ENCODE results near the gene C2orf76.
"Not testable (repeated sequence)": the region's sequence is repeated elsewhere in the genome, so short reads cannot be mapped to it uniquely, and the experiment has no call there.

Gene C2orf76

DNA sequence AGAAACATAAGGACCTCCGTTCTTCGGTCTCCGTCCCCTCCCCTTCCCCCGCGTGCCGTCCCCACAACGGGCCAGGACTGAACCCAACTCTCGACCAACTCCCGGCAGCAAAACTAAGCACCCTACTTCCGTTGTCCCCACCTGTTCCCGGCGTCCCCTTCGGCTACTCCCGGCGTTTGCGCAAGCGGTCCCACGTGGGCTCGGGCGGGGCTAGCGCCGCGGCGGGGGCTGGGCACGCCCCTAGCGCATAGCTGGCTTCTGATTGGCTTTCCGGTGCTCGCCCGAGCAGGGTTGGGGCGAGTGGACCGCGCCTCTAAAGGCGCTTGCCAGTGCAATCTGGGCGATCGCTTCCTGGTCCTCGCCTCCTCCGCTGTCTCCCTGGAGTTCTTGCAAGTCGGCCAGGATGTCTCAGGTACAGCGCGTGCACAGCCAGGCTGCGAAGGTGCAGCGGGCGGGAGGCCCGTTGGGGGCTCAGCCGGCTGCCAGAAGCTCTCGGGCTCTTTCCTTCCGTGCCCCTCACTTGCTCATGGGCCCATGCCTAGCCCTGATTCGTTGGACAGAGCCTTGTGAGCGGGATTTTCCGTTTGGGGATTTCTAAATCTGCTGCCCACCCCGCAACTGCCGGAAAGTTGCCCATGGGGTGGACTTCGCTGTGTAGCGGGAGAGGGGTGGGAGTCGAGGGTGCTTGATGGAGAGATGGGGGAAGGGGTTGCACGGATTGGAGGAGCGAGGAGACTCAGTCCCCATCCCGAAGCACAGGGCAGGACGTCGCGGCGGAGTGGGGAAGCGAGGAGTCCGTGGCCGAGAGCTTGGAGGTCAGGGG, at the start of gene C2orf76, which contains the start of gene DBI:
TSS of gene C2orf76 (minus strand) at position 186 of the 823 bp plus-strand sequence. CDS start 26,875 bp downstream, outside the sequence.
TSS of gene DBI (plus strand) at position 329 of the 823 bp plus-strand sequence. CDS start at position 404, 75 bp downstream.
- DNase-seq, result peak; percentile 93
- Mint-ChIP-seq H3K27ac (peak within 1 kb of the TSS; percentile 100), H3K36me3 (ENCODE audit: low read depth) (peaks cover 44% of the 10 kb centered on the region), H3K27me3 (no peaks in the 10 kb centered on the region), H3K9me3 (peaks cover under 1% of the 10 kb centered on the region), H3K4me3 (peak within 1 kb of the TSS; percentile 100), H3K4me1 (peaks cover 40% of the 10 kb centered on the region)
- ATAC-seq, result peak; percentile 94

GRCh38 chr2:119415630-119416029, 49.0 kb upstream of the C2orf76 start:
- H3K27ac Mint-ChIP-seq, result no peak overlapping the region

GRCh38 chr2:119414894-119415293, 48.3 kb upstream of the C2orf76 start:
- ATAC-seq, result no peak
- H3K27me3 Mint-ChIP-seq, result peaks cover 7% of the 10 kb centered on the region
- H3K4me3 Mint-ChIP-seq, result no peak overlapping the region
- no peaks in the 10 kb centered on the region for H3K36me3 Mint-ChIP-seq (ENCODE audit: low read depth)
- H3K9me3 Mint-ChIP-seq, result no peaks in the 10 kb centered on the region
- H3K27ac Mint-ChIP-seq, result no peak overlapping the region
- DNase-seq, result no peak
- peaks cover 3% of the 10 kb centered on the region for H3K4me1 Mint-ChIP-seq

More at GRCh38 chr2:119415630-119416029, 49.0 kb upstream of the C2orf76 start:
- DNase-seq, result no peak
- H3K4me3 Mint-ChIP-seq, result no peak overlapping the region
- no peaks in the 10 kb centered on the region for H3K36me3 Mint-ChIP-seq (ENCODE audit: low read depth)
- ATAC-seq, result no peak
- H3K4me1 Mint-ChIP-seq, result peaks cover 3% of the 10 kb centered on the region
- H3K27me3 Mint-ChIP-seq, result peaks cover 9% of the 10 kb centered on the region
- H3K9me3 Mint-ChIP-seq, result no peaks in the 10 kb centered on the region

DNA sequence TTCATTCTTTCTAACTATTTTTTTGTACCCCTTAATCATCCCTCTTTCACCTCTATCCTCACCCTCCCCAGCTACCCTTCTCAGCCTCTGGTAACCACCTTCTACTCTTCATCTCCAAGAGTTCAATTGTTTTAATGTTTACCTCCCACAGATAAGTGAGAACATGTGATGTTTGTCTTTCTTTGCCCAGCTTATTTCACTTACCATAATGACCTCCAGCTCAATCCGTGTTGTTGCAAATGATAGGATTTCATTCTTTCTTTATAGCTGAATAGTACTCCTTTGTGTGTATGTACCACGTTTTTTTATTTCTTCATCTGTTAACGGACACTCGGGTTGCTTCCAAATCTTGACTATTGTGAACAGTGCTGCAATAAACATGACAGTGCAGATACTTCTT, 42.9 kb upstream of the C2orf76 start:
- ATAC-seq (no peak), DNase-seq (no peak)
- H3K36me3 Mint-ChIP-seq (ENCODE audit: low read depth), result no peaks in the 10 kb centered on the region
- no peak overlapping the region for H3K4me3 Mint-ChIP-seq
- peaks cover 2% of the 10 kb centered on the region for H3K27me3 Mint-ChIP-seq
- no peaks in the 10 kb centered on the region for H3K9me3 Mint-ChIP-seq
- H3K4me1 Mint-ChIP-seq, result no peaks in the 10 kb centered on the region
- H3K27ac Mint-ChIP-seq, result no peak overlapping the region

- Mint-ChIP-seq H3K27ac (no peak overlapping the region), H3K4me1 (no peaks in the 10 kb centered on the region), H3K36me3 (ENCODE audit: low read depth) (no peaks in the 10 kb centered on the region), H3K27me3 (no peaks in the 10 kb centered on the region), H3K4me3 (no peak overlapping the region), H3K9me3 (no peaks in the 10 kb centered on the region)
- no peak for DNase-seq
- ATAC-seq, result no peak
Measured at GRCh38 chr2:119408221-119408619, 41.6 kb upstream of the C2orf76 start.

- no peaks in the 10 kb centered on the region for H3K4me1 Mint-ChIP-seq
- H3K36me3 Mint-ChIP-seq (ENCODE audit: low read depth), result no peaks in the 10 kb centered on the region
- DNase-seq (peak; percentile 29), ATAC-seq (peak; percentile 33)
- H3K27ac Mint-ChIP-seq, result no peak overlapping the region
- H3K4me3 Mint-ChIP-seq, result no peak overlapping the region
- no peaks in the 10 kb centered on the region for H3K27me3 Mint-ChIP-seq
- H3K9me3 Mint-ChIP-seq, result no peaks in the 10 kb centered on the region
Measured at GRCh38 chr2:119407430-119408220, 41.0 kb upstream of the C2orf76 start.

- Mint-ChIP-seq H3K36me3 (ENCODE audit: low read depth) (no peaks in the 10 kb centered on the region), H3K27ac (no peak overlapping the region), H3K27me3 (no peaks in the 10 kb centered on the region), H3K4me3 (no peak overlapping the region), H3K9me3 (no peaks in the 10 kb centered on the region), H3K4me1 (no peaks in the 10 kb centered on the region)
- ATAC-seq (no peak), DNase-seq (no peak)
Measured at GRCh38 chr2:119405151-119405550, 38.5 kb upstream of the C2orf76 start.

DNA sequence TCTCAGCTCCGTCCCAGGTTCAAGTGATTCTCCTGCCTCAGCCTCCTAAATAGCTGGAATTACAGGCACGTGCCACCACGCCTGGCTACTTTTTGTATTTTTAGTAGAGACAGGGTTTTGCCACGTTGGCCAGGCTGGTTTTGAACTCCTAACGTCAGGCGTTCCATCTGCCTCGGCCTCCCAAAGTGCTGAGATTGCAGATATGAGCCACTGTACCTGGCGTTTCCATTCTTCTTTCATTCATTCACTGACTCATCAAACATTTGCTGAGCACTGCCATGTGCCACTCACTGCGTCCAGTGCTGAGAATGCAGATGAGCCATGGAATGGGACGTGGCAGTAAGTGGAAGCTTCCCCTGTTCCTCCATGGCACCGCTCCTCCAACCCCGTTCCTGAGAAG, 37.0 kb upstream of the C2orf76 start:
- H3K4me3 Mint-ChIP-seq; H3K9me3 Mint-ChIP-seq; H3K27me3 Mint-ChIP-seq; DNase-seq; H3K36me3 Mint-ChIP-seq (ENCODE audit: low read depth); H3K4me1 Mint-ChIP-seq; H3K27ac Mint-ChIP-seq; ATAC-seq: not testable (repeated sequence)

- Mint-ChIP-seq H3K27ac (no peak overlapping the region), H3K9me3 (no peaks in the 10 kb centered on the region), H3K4me3 (no peak overlapping the region), H3K36me3 (ENCODE audit: low read depth) (no peaks in the 10 kb centered on the region), H3K4me1 (no peaks in the 10 kb centered on the region), H3K27me3 (no peaks in the 10 kb centered on the region)
- DNase-seq (no peak), ATAC-seq (no peak)
Measured at GRCh38 chr2:119402645-119403560, 36.3 kb upstream of the C2orf76 start.

DNA sequence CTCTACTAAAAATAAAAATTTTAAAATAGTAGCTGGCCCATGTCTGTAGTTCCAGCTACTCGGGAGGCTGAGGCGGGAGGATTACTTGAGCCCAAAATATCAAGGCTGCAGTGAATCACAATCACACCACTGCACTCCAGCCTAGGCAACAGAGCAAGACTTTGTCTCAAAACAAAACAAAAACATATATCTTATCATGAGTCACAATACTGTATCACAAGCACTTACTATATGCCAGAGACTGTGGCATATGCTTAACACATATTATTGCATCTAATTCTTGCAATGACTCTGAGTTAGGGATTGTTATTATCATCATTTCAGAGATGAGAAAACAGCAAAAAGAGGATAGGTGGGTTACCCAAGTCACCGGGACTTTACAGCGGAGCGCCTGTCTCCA, 35.5 kb upstream of the C2orf76 start:
- Mint-ChIP-seq H3K4me1 (no peaks in the 10 kb centered on the region), H3K27ac (no peak overlapping the region), H3K4me3 (no peak overlapping the region), H3K36me3 (ENCODE audit: low read depth) (no peaks in the 10 kb centered on the region), H3K27me3 (no peaks in the 10 kb centered on the region), H3K9me3 (no peaks in the 10 kb centered on the region)
- ATAC-seq (no peak), DNase-seq (no peak)

DNA sequence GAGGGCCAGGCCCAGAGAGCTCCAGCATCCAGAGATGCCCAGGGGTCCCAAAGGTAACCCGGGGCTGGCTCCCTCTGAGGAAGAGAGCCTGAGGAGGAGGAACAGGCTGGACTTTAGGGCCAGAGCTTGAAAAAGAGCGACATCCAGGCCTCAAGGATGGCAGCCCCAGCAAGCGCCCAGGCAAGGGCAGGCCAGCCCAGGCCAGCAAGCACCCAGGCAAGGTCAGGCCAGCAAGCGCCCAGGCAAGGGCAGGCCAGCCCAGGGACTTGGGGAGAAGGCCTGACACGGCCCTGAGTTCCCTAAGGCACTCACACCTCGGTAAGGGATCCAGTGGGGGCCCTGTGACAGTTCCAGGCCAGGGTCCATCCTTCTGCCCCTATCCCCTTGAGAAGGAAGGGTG, 30.6 kb upstream of the C2orf76 start:
- H3K36me3 Mint-ChIP-seq (ENCODE audit: low read depth), result no peaks in the 10 kb centered on the region
- no peak overlapping the region for H3K27ac Mint-ChIP-seq
- DNase-seq (no peak), ATAC-seq (no peak)
- H3K9me3 Mint-ChIP-seq, result no peaks in the 10 kb centered on the region
- H3K4me1 Mint-ChIP-seq, result no peaks in the 10 kb centered on the region
- H3K27me3 Mint-ChIP-seq, result no peaks in the 10 kb centered on the region
- H3K4me3 Mint-ChIP-seq, result no peak overlapping the region

DNA sequence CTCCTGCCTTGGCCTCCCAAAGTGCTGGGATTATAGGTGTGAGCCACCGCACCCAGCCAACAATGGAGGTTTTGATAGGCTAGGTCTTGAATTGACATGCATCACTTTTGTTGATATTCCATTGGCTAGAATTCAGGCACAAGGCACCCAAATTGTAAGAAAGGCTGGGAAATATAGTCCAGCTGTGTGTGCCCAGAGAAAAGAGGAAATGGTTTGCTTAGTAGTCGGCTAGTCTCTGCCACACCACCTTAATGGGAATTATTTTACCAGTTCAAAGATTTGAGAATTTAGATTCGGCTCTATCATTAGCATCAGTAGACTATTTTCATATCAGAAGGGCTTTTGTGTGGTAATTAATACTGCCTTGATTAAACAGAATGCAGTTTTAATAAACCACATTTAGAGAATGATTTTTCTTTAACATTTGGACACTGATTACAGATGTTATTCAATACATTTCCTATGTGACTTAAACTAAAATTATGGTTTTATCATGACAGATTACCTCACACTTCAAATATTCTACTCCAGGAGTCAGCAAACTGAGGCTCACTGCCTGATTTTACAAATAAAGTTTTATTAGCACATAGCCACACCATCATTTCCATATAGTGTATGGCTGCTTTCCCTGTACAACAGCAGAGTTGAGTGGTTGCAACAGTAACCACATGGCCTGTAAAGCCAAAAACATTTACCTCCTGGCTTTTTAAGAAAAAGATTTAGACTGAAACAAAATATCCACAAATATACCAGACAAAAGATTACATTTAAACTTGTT, 27.5 kb upstream of the C2orf76 start:
- Mint-ChIP-seq H3K36me3 (ENCODE audit: low read depth) (no peaks in the 10 kb centered on the region), H3K27ac (no peak overlapping the region), H3K9me3 (no peaks in the 10 kb centered on the region), H3K4me1 (no peaks in the 10 kb centered on the region), H3K27me3 (no peaks in the 10 kb centered on the region), H3K4me3 (no peak overlapping the region)
- DNase-seq (no peak), ATAC-seq (no peak)

- peaks cover 3% of the 10 kb centered on the region for H3K27me3 Mint-ChIP-seq
- no peak overlapping the region for H3K4me3 Mint-ChIP-seq
- H3K27ac Mint-ChIP-seq, result no peak overlapping the region
- no peaks in the 10 kb centered on the region for H3K36me3 Mint-ChIP-seq (ENCODE audit: low read depth)
- ATAC-seq (no peak), DNase-seq (no peak)
- H3K4me1 Mint-ChIP-seq, result peaks cover 11% of the 10 kb centered on the region
- no peaks in the 10 kb centered on the region for H3K9me3 Mint-ChIP-seq
Measured at GRCh38 chr2:119389615-119390306, 23.1 kb upstream of the C2orf76 start.

All from activated naive CD8-positive, alpha-beta T cell treated with anti-CD3 and anti-CD28 coated beads, Interleukin-2, amount 50 U/mL, for 24 hours (primary cell).